ENCODE data around the gene KRT7. TPM values are rescaled to one million over a fixed set of nuclear protein-coding genes. Genes with fewer than 3 reads are reported as not detected.

KRT7 gene
- total RNA-seq, 1 experiment from 2014 or later = 3,783 TPM

DNA sequence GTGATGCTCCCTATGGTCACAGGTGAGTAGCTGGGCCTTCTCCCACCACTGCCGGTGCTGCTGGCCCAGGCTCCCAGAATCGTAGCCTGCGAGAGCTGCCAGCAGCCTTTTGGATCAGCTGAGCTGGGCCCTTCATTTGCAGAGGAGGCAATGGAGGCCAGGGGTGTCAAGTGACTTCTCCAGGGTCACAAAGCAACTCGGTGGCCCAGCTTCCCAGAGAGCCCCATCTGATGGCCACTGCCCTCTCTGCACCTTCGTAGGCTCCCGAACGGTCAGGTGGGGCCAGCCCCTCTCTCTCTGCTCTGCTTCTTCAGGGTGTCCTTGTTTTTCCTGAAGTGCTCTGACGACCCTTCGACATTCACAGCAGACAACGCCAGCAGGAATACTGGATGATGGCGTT, 45.8 kb upstream of the KRT7 start:
- intact Hi-C loops (cut with micrococcal nuclease; ENCODE audit: unreplicated experiment) = loop anchor here (2.0 kb wide), 1 partner anchor 58 kb away; no protein-coding TSS in a partner anchor
- Histone ChIP-seq H3K79me2 (ENCODE audit: low read depth) (peaks cover 80% of the 10 kb centered on the region), H3K4me2 (peak overlapping the region; percentile 90)

GRCh38 chr12:52187640-52188039, 45.4 kb upstream of the KRT7 start:
- peaks cover 80% of the 10 kb centered on the region for H3K79me2 ChIP-seq (ENCODE audit: low read depth)
- DNase-seq = no peak
- no TSS peak for BruUV-seq (replicated peaks)
- no peak overlapping the region for H2AFZ ChIP-seq
- H3K27me3 ChIP-seq (ENCODE audit: insufficient read depth, low read depth) = no peaks in the 10 kb centered on the region
- peaks cover 56% of the 10 kb centered on the region for H3F3A ChIP-seq (ENCODE audit: insufficient read depth, low read depth)
- no peaks in the 10 kb centered on the region for H3K9me3 ChIP-seq (ENCODE audit: insufficient read depth, low read depth)
- TF ChIP-seq EZH2 (IDR thresholded peaks at IDR 0.05; ENCODE audit: low read depth) = no peak
- TF ChIP-seq CTCF (conservative IDR thresholded peaks at IDR 0.05) = no peak
- H3K4me2 ChIP-seq = peak overlapping the region; percentile 90
- intact Hi-C loops (cut with micrococcal nuclease; ENCODE audit: unreplicated experiment) = loop anchor here (2.0 kb wide), 1 partner anchor 57 kb away; no protein-coding TSS in a partner anchor
- H3K4me1 ChIP-seq (replicated peaks; ENCODE audit: insufficient read depth) = peaks cover 63% of the 10 kb centered on the region
- H3K36me3 ChIP-seq (ENCODE audit: low read depth) = peaks cover 33% of the 10 kb centered on the region
- no peaks in the 10 kb centered on the region for H3K9me2 ChIP-seq (ENCODE audit: insufficient read depth)
- H4K20me1 ChIP-seq (ENCODE audit: insufficient read depth) = no peaks in the 10 kb centered on the region
- CTCF ChIA-PET = no interaction called here
- H3K4me3 ChIP-seq = no peak overlapping the region
- POLR2A ChIA-PET (ENCODE audit: unreplicated experiment) = interaction anchor here (0.6 to 0.7 kb wide), 2 partner anchors 20 to 34 kb away, joined by 3 to 5 read pairs; no protein-coding TSS in a partner anchor
- peak overlapping the region; percentile 75 for H3K27ac ChIP-seq

More for the DNA sequence above, 45.8 kb upstream of the KRT7 start:
- peaks cover 33% of the 10 kb centered on the region for H3K36me3 ChIP-seq (ENCODE audit: low read depth)
- H2AFZ ChIP-seq = no peak overlapping the region
- H3K27ac ChIP-seq = peak overlapping the region; percentile 75
- peaks cover 59% of the 10 kb centered on the region for H3K4me1 ChIP-seq (replicated peaks; ENCODE audit: insufficient read depth)
- BruUV-seq (replicated peaks) = no TSS peak
- H3K4me3 ChIP-seq = no peak overlapping the region
- no peaks in the 10 kb centered on the region for H3K27me3 ChIP-seq (ENCODE audit: insufficient read depth, low read depth)
- no peaks in the 10 kb centered on the region for H4K20me1 ChIP-seq (ENCODE audit: insufficient read depth)
- no peaks in the 10 kb centered on the region for H3K9me3 ChIP-seq (ENCODE audit: insufficient read depth, low read depth)
- no peak for DNase-seq
- H3F3A ChIP-seq (ENCODE audit: insufficient read depth, low read depth) = peaks cover 56% of the 10 kb centered on the region
- TF ChIP-seq CTCF (conservative IDR thresholded peaks at IDR 0.05) (no peak), EZH2 (IDR thresholded peaks at IDR 0.05; ENCODE audit: low read depth) (no peak)
- ChIA-PET CTCF (interaction anchor here (0.6 kb wide), 1 partner anchor 24 kb away, joined by 6 read pairs; no protein-coding TSS in a partner anchor), POLR2A (ENCODE audit: unreplicated experiment) (interaction anchor here (0.7 kb wide), 1 partner anchor 34 kb away, joined by 5 read pairs; no protein-coding TSS in a partner anchor)
- H3K9me2 ChIP-seq (ENCODE audit: insufficient read depth) = no peaks in the 10 kb centered on the region

DNA sequence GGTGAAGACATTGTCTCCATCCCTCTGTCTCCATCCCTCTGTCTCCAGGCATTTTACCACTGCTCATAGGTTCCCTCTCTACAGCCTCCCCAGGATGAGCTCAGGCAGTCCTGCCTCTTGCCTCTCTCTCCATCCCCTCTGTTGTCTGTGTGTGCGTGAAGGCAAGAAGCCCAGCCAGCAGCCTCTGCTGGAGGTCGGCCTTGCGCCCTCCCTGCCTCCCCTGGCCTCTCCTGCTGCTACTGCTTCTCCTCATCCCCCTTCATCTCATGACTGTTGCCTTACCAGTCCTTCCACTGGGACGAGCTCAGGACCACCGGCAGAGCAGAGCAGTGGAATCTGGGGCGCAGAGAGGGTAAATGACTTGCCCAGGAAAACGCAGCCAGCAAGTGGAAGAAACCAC, 44.4 kb upstream of the KRT7 start:
- Histone ChIP-seq H4K20me1 (ENCODE audit: insufficient read depth) (no peaks in the 10 kb centered on the region), H3K27me3 (ENCODE audit: insufficient read depth, low read depth) (no peaks in the 10 kb centered on the region), H3K79me2 (ENCODE audit: low read depth) (peaks cover 76% of the 10 kb centered on the region), H3K4me2 (peak overlapping the region; percentile 90), H3K9me3 (ENCODE audit: insufficient read depth, low read depth) (no peaks in the 10 kb centered on the region), H3K27ac (peak overlapping the region; percentile 75; the same call in 1 of the 2 replicates), H3K9me2 (ENCODE audit: insufficient read depth) (no peaks in the 10 kb centered on the region), H3K4me3 (no peak overlapping the region), H3K36me3 (ENCODE audit: low read depth) (peaks cover 29% of the 10 kb centered on the region), H3K4me1 (replicated peaks; ENCODE audit: insufficient read depth) (peaks cover 74% of the 10 kb centered on the region), H3F3A (ENCODE audit: insufficient read depth, low read depth) (peaks cover 60% of the 10 kb centered on the region), H2AFZ (no peak overlapping the region)
- no TSS peak for BruUV-seq (replicated peaks)
- TF ChIP-seq CTCF (conservative IDR thresholded peaks at IDR 0.05) (no peak), EZH2 (IDR thresholded peaks at IDR 0.05; ENCODE audit: low read depth) (no peak)
- POLR2A ChIA-PET (ENCODE audit: unreplicated experiment) = interaction anchor here (0.5 to 1.7 kb wide), 3 partner anchors 27 to 92 kb away, joined by 4 to 8 read pairs (median 7); no protein-coding TSS in a partner anchor
- no peak for DNase-seq
- intact Hi-C loops (cut with micrococcal nuclease; ENCODE audit: unreplicated experiment) = no loop called here
- CTCF ChIA-PET = no interaction called here
